ENCODE data around the gene SGPP2. TPM values are rescaled to one million over a fixed set of nuclear protein-coding genes. Genes with fewer than 3 reads are reported as not detected.

SGPP2 gene
- total and polyA plus RNA-seq, 2 of the 4 experiments (the other 2 are of a cell fraction): not detected

DNA sequence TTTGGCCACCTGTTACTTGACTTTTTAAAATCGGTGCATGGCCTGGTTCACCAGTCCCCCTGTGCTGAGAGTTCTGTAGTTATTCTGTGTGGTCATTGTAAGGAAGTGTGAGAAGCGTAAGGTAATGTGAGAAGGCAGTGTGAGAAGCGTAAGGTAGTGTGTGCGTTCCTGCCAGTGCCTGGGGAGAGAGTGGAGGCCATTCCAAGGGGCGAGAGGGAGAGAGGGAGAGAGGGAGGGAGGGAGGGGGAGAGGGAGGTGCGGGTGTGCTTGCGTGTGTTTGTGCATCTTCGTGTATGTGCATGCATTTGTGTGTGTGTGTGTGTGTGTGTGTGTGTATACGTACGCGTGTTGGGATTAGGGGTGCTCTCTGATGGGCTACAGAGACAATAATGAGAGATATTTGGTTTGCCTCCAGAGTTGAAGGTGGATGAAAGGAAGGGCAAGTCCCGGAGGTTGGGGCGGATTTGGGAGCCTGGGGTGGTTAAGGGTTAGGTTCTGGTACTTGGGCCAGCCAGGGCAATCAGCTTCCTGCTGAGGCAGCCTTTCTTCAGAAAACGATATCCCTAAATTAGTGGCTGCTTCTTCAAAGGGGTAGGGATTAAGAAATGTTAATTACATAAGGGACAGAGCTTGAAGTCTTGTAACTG lies 53.7 kb downstream of the SGPP2 start:
- WGBS, 2 experiments (ENCODE audit: extremely low coverage in 2 of 2, insufficient read length in 1 of 2): 53% methylated on average over 11 of the region's 14 CpGs; no CpG with 5 or more reads in 1 of the 2 experiments
- no peak overlapping the region for H2AK9ac ChIP-seq (replicated peaks; ENCODE audit: low read depth, low read length, poor library complexity)
- no TSS peak for BruUV-seq (replicated peaks)
- H3K9me3 ChIP-seq (ENCODE audit: control insufficient read depth, insufficient read depth, low read length): no peaks in the 10 kb centered on the region
- H3K9me1 ChIP-seq (ENCODE audit: insufficient read depth, low read length): no peaks in the 10 kb centered on the region
- CTCF ChIA-PET: no interaction called here
- no peak overlapping the region for H4K8ac ChIP-seq (ENCODE audit: low read depth in 2 of 2, low read length in 2 of 2)
- DNase-seq (no peak), ATAC-seq (ENCODE audit: low read depth) (no peak)
- TF ChIP-seq, protein P1, sequence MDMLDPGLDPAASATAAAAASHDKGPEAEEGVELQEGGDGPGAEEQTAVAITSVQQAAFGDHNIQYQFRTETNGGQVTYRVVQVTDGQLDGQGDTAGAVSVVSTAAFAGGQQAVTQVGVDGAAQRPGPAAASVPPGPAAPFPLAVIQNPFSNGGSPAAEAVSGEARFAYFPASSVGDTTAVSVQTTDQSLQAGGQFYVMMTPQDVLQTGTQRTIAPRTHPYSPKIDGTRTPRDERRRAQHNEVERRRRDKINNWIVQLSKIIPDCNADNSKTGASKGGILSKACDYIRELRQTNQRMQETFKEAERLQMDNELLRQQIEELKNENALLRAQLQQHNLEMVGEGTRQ (IDR thresholded peaks at IDR 0.05; ENCODE audit: low read depth, low read length): no peak
- H2AK5ac ChIP-seq (ENCODE audit: low read depth, low read length): no peak overlapping the region
- H3K14ac ChIP-seq (replicated peaks; ENCODE audit: low read depth, low read length): no peak overlapping the region
- H2BK5ac ChIP-seq (ENCODE audit: low read depth, low read length, poor library complexity, severe bottlenecking): no peak overlapping the region
- H2BK120ac ChIP-seq (ENCODE audit: low read depth, low read length): no peak overlapping the region
- H4K5ac ChIP-seq (ENCODE audit: low read depth, low read length): no peak overlapping the region
- no peak overlapping the region for H2BK20ac ChIP-seq (ENCODE audit: low read depth, low read length)
- no peaks in the 10 kb centered on the region for H3K4me1 ChIP-seq (ENCODE audit: control insufficient read depth, insufficient read depth, low read length)
- no peaks in the 10 kb centered on the region for H4K20me1 ChIP-seq (ENCODE audit: insufficient read depth, low read length)
- intact Hi-C loops (cut with micrococcal nuclease): no loop called here
- no peak overlapping the region for H2AFZ ChIP-seq (replicated peaks; ENCODE audit: low read length, poor library complexity)
- no peak overlapping the region for H4K91ac ChIP-seq (ENCODE audit: insufficient read depth, low read depth, low read length)
- dilution Hi-C loops (cut with HindIII; ENCODE audit: low sequenced_read_pairs, unreplicated experiment): no loop called here
- H3K9ac ChIP-seq (ENCODE audit: low read depth, low read length): no peak overlapping the region
- no peak overlapping the region for H3K4me2 ChIP-seq (ENCODE audit: low read depth, low read length)
- no peaks in the 10 kb centered on the region; the same call in 1 of the 2 replicates for H3K27me3 ChIP-seq (ENCODE audit: control insufficient read depth, insufficient read depth, low read length)
- H2BK15ac ChIP-seq (ENCODE audit: low read depth, low read length): no peak overlapping the region
- H3K18ac ChIP-seq (ENCODE audit: low read depth, low read length): no peak overlapping the region
- H3K4ac ChIP-seq (ENCODE audit: low read depth, low read length): no peak overlapping the region
- no peaks in the 10 kb centered on the region for H3K79me1 ChIP-seq (ENCODE audit: low read depth in 1 of 2, low read length in 2 of 2)
- no peak overlapping the region for H3K27ac ChIP-seq (ENCODE audit: insufficient read depth, low read length)
- H3K36me3 ChIP-seq (ENCODE audit: control insufficient read depth, insufficient read depth, low read length): no peaks in the 10 kb centered on the region
- no peak overlapping the region for H3K23ac ChIP-seq (ENCODE audit: low read depth, low read length)
- POLR2A ChIA-PET (ENCODE audit: unreplicated experiment): no interaction called here
- no peak overlapping the region for H3K4me3 ChIP-seq (ENCODE audit: insufficient read depth, low read depth, low read length)
- no peak overlapping the region for H3K56ac ChIP-seq (ENCODE audit: extremely low read depth, insufficient read depth, low read length)
- in situ Hi-C loops (cut with MboI; ENCODE audit: low sequenced_read_pairs): no loop called here

Data from IMR-90 (cell line).